HG03575 (cell line): ENCODE data around the gene LEFTY1.
"Not testable (repeated sequence)": the region's sequence is repeated elsewhere in the genome, so short reads cannot be mapped to it uniquely, and the experiment has no call there.

Experiments used
- ATAC-seq: cut with Tn5 transposase; IDR thresholded peaks from one replicate; pipeline ENCODE4 v1.9.1; 2021; ENCODE audit not compliant: unreplicated experiment, insufficient number of reproducible peaks, low FRiP score; ENCODE audit errors: extremely low read depth

The LEFTY1 gene, protein sequence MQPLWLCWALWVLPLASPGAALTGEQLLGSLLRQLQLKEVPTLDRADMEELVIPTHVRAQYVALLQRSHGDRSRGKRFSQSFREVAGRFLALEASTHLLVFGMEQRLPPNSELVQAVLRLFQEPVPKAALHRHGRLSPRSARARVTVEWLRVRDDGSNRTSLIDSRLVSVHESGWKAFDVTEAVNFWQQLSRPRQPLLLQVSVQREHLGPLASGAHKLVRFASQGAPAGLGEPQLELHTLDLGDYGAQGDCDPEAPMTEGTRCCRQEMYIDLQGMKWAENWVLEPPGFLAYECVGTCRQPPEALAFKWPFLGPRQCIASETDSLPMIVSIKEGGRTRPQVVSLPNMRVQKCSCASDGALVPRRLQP

DNA sequence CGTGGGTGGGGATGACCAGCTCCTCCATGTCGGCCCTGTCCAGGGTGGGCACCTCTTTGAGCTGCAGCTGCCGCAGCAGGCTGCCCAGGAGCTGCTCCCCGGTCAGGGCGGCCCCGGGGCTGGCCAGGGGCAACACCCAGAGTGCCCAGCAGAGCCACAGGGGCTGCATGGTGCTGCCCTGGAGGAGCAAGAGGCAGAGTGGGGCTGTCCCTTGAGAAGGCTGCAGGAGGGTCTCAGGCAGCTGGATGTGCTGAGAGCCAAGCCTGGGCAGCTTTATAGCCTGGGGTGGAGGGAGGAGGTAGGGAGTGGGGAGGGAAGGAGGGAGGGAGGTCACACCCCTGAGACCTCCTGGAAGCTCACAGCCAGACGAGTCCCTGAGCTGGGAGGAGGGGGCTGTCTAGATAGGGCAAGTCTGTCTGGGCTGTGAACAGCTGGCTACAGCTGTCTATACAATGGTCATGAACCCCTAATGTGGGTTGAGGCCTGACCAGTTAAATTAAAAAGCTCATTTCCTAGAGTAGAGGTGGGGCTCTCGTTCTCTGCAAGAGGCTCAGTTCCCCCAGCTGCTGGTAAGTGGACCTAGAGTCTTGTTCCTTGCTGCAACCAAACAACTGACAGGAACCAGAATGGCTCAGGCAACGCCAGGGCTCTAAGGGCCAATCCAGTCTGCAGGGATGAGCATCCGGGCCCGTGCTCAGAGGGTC is at the start of gene LEFTY1:
TSS of gene LEFTY1 (minus strand) at position 249 of the 704 bp plus-strand sequence. CDS start at position 169, 80 bp downstream.
- ATAC-seq, result no peak

DNA sequence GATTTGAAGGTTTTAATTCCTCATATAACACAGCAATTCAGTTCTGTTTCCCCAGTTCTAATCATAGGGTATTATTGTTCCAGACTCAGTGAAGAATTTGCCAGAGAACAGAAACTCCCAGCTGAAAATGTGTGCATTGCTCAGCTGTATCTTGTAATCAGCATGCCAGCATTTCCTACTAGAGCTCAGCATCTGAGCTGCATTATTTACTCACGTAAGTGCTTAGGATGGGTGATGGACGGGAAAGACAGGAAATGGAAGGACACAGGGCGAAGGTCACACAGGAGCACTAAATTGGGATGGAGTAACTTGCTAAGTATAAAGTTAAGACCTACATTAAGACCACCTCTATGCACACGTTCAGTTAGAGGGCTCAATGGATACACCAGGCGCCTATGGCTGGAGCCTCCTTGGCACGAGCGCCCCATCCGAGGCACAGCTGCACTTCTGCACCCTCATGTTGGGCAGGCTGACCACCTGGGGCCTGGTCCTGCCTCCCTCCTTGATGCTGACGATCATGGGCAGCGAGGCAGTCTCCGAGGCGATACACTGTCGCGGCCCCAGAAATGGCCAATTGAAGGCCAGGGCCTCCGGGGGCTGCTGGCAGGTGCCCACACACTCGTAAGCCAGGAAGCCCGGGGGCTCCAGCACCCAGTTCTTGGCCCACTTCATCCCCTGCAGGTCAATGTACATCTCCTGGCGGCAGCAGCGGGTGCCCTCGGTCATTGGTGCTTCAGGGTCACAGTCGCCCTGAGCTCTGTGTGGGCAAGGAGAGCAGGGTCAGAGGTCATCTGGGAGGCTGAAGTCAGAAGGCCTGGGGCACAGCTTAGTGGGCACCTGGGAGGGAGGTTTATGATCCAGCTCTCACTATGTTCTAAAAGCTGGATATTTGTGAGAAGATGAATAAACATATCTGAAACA is 48.4 kb upstream of the LEFTY1 start:
- ATAC-seq, result no peak

DNA sequence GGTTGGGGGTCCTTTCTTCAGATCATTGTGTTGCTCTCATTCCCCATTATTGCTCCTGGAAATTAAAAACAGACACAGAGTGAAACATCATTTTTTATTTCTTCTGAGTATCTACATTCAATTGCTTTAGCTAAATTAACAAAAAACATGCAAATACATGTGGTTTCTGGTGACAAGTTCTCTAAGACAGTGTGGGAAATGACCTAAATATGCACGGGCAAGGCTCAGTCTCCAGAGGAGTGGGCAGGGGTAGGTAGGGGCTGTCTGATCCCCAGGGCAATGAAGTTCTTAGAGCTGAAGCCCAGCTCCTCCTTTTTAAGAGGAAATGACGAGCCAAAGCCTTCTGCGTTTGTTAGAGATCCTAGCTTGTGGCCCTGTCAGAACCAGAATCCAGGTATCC is 47.6 kb upstream of the LEFTY1 start:
- ATAC-seq, result no peak

DNA sequence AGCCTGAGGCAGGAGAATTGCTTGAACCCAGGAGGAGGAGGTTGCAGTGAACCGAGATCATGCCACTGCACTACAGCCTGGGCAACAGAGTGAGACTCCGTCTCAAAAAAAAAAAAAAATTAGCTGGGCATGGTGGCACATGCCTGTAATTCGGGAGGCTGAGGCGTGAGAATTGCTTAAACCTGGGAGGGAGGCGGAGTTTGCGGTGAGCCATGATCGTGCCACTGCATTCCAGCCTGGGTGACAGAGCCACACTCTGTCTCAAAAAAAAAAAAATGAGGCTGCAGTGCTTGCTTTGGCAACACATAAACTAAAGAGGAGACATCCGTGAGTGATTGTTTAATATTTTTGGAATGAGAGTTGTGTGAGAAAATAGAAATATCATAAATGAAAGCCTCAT is 47.1 kb upstream of the LEFTY1 start:
- not testable (repeated sequence) for ATAC-seq

DNA sequence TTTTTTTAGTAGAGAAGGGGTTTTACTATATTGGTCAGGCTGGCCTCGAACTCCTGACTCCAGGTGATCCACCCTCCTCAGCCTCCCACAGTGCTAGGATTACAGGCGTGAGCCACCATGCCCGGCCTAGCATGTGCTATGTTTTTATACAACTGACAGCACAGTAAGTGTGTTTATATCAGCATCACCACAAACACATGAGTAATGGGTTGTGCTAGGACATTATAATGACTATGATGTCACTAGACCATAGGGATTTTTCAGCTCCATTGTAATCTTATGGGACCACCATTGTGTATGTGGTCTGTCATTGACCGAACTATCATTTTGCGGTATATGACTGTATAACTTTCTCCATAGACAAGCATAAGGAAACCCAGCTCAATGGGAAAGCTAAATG is 45.8 kb upstream of the LEFTY1 start:
- no peak for ATAC-seq

DNA sequence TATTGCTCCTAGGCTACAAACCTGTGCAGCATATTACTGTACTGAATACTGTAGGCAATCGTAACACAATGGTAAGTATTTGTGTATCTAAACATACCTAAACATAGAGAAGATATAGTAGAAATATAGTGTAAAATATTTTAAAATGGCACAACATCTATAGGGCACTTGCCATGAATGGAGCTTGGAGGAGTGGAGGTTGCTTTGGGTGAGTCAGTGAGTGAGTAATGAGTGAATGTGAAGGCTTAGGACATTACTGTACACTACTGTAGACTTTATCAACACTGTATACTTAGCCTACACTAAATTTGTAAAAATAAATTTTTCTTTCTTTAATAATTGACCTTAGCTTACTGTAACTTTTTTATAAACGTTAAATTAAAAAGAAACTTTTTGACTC is 44.1 kb upstream of the LEFTY1 start:
- no peak for ATAC-seq

DNA sequence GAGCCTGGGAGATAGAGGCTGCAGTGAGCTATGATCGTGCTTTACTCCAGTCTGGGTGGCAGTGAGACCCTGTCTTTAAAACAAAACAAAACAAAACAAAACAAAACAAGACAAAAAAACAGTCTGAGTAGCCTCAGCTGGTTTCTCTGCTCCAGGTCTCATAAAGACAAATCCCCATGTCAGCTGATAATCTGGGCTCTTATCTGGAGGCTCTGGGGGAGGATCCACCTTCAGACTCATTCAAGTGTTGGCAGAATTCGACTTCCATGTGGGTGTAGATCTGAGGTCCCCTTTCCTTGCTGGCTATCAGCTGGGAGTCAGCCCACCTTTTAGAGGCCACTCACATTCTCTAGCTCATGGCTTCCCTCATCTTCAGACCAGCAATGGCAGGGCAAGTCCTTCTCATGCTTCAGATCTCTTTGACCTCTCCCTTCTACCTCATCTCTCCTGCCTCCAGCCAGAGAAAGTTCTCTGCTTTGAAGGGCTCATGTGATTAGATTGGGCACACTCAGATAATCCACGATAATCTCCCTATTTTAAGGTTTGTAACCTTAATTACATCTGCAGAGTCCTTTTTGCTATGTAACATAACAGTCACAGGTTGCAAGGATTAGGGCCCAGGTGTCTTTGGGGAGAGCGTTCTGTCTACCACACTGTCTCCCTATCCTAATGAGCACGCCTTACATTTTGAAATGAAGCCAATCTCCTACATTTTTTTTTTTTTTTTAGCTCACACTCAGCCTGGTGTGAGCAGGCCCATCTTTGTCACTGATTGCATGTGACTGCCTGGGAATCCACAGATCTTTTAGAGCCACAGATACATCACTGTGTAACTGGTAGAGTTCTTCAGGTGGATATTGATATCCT is 42.6 kb upstream of the LEFTY1 start:
- no peak for ATAC-seq

DNA sequence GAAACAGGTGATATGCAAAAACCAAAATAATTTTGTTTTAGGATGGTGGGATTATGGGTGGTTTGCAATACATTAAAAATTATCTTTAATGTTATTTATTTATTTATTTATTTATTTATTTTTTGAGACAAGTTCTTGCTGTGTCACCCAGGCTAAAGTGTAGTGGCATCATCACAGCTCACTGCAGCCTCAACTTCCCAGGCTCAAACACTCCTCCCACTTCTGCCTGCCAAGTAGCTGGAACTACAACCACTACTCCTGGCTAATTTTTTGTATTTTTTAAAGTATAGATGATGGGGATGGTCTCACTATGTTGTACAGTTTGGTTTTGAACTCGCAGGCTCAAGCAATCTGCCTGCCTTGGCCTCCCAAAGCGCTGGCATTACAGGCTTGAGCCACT is 41.6 kb upstream of the LEFTY1 start:
- no peak for ATAC-seq

DNA sequence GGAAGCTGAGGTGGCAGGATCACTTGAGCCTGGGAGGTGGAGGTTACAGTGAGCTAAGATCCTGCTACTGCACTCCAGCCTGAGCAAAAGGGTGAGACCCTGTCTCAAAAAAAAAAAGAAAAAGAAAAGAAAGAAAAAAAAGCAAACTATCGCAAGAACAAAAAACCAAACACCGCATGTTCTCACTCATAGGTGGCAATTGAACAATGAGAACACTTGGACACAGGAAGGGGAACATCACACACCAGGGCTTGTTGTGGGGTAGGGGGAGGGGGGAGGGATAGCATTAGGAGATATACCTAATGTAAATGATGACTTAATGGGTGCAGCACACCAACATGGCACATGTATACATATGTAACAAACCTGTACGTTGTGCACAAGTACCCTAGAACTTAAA is 40.5 kb upstream of the LEFTY1 start:
- not testable (repeated sequence) for ATAC-seq

DNA sequence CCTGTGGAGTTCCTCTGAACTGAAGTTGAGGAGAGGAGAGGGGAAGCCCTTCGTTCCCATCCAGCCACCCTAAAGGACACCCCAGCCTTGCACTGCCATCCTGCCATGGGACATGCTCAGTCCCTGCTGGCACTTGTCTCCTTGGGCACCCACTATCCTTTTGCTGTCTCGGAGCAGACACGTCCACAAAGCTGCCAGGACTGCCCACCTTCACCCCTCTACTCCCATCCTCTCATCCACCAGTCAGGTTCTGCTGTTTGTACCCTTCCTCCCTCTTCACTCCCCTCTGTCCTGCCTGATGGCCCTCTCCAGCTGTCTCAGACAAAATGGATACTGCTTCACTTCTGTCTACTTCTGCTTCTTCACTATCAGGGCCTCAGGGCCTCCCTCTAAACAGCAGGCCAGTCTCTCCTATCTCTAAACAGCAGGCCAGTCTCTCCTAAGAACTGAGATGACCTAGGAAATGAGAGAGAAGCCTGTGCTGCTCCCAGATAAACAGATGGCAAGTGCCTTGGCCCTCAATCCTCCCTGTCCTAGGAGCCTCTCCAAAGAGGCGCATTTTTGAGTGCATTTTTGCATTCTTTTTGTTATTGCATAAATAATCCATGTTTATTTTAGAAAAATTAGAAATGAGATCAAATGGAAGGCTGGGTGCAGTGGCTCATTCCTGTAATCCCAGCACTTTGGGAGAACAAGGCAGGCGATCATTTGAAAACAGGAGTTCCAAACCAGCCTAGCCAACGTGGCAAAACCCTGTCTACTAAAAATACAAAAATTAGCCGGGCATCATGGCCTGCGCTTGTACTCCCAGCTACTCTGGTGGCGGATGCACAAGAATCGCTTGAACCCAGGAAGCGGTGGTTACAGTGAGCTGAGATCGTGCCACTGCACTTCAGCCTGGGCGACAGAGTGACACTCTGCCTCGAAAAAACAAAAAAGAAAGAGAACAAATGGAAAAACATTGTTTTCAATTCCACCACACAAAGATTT is 39.5 kb upstream of the LEFTY1 start:
- ATAC-seq, result no peak

DNA sequence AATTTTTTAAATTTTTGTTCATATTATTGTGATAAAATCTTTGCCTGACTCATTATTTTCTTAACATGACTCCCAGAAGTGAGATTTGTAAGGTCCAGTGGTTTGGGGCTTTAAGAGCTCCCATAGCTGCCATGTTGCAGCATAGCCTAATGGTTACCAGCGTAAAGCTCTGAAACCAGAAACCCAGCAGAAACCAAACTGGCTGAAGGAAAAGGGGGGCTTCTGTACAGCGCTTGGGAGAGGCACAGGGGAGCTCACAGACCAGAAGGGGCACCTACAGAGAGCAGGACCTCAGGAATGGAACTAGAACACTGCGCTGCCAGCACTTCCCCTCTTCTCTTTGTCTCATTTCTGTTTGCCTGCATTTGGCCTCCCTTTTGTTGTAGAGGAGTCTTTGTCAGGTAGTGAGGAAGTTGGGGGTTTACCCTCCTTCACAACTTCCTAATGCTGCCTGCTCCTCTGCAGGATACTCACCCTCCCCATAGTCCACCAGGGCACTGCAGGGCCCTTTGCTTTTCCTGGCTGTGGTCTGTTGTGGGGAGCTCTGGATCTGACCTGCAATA is 37.7 kb upstream of the LEFTY1 start:
- no peak for ATAC-seq

DNA sequence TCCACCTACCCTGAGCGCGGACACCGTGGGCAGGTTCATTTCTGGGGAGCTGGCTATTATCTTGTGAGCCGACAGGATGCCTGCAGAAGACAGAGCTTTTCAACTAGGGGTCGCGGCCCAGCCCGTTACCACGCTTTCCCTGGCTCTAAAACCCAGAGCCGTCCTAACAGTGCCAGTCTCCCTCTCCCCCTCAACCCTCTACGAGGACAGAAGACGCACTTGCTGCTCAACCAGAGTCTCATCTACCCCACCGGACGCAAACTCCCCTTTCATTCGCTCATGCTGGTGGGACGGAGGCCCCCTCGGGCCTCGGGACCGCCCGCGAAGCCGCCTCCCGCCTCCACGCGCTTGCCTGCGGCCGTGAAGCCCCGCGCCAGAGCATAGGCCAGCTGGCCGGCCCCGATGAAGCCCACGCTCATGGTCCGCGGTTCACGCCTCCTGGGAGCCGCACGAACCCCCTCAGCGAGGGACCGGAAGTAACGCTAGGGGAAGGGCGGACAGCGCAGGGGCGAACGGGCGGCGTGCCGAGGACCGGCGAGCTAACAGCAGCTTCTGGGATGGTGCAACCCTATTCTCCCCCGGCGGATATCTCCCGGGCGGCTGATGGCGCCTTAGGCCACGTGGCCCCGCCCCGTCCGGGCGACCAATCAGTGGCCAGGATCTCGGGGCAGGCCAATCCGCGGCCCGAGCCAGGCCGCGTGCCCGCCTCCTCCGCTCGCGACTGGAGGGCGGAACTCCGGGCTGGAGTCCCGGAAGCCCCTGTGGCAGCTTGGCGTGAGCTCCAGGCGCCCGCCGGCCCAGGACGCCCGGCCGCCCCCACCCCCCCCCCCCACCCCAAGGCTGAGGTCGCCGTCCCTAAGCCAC is 35.0 kb upstream of the LEFTY1 start, which contains the start of gene PYCR2:
TSS of gene PYCR2 (minus strand) at position 559 of the 864 bp plus-strand sequence. CDS start at position 419, 140 bp downstream.
- peak; percentile 93 for ATAC-seq

DNA sequence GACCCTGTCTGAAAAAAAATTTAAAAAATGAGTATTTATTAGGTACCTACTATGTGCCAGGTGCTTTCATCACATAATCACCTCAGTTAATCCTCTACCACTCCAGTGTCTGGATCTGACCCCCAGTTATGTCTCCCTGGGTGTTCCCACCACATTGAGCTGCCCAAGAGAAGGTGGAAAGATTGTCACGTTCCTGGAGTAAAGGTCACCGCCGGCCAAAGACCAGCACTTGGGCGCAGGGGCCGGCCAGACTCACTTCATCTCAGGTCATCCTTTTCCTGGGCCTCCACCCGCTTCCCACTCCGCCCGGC is 34.4 kb upstream of the LEFTY1 start:
- no peak for ATAC-seq

DNA sequence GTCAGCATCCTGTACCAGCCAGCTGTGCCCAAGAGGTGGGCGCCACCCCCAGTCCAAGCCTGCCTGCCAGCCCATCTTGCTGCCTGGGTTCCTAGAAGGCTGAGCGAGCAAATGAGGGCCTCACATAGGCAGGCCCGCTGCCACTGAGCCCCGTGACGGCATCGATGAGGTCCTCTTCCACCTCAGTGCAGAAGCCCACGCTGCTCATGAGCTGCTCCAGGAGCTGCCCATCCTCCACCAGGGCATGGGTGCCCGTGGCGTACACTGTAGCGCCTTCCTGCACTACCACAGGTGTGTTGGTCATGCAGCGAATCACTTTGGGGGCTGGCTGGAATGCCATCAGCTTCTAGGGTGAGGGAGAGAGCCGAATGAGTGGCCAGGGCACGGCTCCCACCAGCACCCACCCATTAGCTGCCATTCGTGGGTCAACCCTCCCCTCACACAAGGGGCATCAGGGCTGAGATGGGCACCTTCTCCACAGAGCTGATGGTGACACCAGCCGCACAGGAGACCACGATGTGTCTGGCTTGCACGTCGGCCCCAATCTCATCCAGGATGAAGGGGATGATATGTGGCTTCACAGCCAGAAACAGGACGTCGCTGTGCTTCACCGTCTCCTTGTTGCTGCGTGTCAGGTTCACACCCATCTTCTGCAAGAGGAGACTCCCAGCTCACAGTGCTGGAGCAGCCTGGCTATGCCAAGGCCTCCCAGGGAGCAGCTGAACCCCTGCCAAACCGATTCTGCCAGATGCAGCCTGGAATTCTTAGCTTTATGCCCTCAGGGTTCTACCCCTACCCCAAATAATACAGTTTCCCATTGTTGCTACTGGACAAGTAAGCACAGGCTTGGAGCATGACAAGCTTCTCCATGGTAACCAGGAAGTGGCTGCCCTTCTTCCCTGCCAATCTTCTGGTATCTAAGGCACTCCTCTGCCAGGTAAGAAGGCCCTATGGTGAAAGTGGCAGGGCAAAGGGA is 33.1 kb upstream of the LEFTY1 start:
- ATAC-seq, result no peak

DNA sequence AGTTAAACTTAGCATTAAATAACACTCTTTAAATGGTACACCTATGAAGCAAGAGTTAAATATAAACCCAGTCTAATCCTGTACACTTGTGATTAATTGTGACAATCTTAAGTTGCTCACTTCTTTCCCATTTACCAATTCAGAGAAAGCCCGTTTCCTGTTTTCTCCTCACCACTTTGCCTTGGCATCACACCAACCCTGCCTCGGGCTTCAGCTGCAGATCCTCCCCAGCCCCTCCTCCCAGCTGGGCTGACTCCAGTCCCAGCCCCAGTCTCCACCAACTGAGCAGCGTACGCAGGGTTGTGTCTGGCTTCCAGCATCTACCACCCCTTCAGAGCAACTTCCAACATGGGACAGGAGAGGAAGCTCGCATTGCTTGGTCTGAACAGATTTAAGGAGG is 31.0 kb upstream of the LEFTY1 start:
- ATAC-seq, result no peak
